Stimulated activated naive CD4-positive, alpha-beta T cell (primary cell): ENCODE measurements around the gene GABPB1.

ENCODE experiments used
- DNase-seq, 6 experiments: peaks; one replicate each; lab custom pipeline; 2025; lab: John Stamatoyannopoulos, UW

The GABPB1 gene

DNA sequence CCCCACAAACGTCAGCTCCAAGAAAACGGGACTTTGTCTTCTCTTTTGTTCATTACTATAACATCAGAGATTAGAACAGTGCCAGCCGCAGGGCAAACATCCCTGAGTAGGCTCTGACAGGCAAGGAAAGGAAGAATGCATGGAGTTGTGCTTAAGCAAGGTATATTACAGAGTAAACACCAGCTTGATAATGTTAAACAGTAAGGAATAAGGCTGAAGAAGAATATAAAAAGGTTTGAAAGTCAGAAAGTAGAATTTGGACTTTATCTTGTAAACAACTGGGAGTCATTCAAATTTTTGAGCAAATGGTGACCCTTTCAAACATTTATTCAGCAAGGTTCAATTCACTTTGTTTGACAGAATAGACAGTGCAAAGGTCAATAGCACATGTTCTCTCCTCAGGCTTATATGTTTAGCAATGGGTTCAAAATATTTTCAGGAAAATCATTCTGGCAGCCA, 11.0 kb downstream of the GABPB1 start:
- no peak for DNase-seq

DNA sequence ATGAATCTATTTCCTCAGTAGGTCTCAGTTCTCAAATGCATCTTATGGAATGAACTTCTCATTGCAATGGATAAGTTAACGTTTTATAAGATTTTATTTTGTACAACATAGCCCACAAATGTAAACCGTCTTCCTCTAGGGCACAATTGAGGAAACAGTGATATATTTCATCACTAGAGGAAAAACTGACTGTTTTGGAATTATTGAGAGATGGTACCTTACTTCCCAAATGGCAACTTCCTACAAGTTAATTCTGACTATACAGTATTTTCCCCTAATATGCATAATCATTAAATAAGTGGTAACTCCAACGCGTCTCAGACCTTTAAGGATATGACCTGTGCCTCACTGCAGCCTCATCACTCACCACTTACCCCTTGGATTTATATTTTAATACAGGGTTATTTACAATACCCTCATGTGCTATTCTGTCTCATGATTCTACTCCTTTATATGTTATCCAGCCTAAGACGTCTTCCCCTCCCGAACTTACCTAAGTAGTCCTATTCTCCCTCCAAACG, 13.3 kb downstream of the GABPB1 start:
- no peak for DNase-seq

DNA sequence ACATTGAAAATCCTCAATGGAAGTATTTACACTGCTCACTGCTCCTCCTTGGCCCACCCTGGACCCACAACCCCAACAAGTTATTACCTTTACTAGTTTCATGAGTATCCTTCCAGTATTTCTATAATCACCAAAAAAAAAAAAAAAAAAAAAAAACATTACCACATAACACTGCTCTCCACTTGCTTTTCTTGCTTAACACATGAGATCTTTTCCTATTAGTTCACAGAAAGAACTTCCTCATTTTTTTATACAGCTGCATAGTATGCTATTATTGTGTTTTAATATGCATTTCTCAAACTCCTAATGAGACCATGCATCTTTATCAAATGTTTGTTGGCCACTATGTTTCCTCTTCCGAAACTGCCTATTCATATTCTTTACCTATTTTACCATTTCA, 14.6 kb downstream of the GABPB1 start:
- DNase-seq = no peak

DNA sequence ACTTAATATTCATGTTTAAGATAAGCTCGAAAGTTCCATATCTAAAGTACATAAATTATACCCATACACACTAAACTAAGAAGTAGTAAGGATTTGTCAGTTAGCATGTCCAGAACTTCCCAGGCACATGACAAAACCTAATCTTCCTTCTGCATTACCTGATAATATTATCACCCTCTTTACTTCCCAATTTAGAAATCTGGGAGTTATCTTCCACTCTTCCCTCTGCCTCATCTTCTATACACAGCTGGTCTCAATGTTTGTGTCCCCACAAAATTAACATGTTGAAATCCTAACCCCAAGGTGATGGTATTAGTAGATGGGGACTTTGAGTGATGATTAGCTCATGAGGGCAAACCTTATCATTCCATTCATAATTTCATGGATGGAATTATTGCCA, 15.3 kb downstream of the GABPB1 start:
- DNase-seq = no peak

DNA sequence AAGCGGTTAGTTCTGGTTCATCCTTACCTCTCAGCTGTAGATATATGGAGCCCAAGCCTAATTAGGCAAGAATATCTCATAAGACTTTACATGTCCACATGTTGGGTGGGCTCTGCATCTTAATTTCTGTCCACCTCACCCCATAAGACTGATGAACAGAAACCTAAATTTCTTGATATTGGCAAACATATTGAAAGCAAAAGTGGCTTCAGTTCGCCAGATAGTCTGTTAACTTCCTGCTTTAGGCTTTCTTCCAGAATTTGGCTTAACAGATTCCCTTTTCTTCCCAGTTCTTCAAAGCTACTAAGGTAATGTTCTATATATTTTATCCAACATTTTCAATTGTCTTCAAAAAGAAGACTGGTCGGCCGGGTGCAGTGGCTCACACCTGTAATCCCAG, 19.7 kb downstream of the GABPB1 start:
- no peak for DNase-seq

DNA sequence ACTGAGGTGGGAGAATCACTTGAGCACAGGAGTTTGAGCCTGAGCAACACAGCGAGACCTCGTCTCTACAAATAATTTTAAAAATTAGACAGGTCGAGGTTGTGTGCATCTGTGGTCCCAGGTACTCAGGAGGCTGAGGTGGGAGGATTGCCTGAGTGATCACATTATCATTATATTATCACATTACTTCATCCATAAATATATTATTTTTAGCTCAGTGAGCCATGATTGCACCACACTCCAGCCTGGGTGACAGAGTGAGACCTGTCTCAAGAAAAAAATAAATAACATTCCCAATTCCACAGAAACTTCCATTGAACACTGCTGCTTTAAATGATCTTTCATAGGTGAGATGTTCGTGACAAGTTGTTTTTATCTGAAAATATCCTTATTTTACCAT, 21.8 kb downstream of the GABPB1 start:
- DNase-seq = no peak

DNA sequence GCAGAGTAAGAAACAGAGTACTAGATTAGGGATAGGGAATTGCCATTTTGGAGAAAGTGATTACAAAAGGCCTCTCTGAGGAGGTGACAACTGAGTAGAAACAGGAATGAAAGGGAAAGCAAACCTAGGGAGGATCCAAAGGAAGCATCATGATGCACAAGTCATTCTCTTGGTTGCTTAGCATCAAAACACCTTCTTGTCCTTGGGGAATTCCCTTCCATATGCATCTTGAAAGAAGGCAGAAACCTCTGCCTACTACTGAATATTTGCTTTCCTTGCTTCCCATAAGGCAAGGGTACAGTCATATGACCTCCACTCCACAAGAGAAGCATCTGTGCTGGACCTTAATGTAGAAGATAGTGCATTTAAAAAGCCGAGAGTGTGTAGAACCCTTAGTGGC, 24.1 kb downstream of the GABPB1 start:
- no peak for DNase-seq

DNA sequence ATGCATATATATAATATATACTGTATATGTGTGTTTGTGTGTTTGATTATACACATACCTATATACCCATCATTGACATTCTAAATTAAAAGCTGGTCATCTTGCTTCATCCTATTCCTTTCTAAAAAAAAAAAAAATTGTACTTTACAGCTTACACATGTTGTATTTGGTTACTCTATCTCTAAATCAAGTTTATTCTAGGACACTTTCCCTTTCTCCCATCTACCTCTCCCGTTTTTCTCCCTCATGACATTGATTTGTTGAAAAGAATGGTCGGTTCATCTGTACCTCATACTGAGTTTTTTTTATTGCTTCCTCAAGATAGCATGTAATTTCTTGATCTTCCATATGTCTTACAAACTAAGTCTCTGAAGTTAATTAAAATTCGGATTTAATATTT, 26.9 kb downstream of the GABPB1 start:
- no peak for DNase-seq

DNA sequence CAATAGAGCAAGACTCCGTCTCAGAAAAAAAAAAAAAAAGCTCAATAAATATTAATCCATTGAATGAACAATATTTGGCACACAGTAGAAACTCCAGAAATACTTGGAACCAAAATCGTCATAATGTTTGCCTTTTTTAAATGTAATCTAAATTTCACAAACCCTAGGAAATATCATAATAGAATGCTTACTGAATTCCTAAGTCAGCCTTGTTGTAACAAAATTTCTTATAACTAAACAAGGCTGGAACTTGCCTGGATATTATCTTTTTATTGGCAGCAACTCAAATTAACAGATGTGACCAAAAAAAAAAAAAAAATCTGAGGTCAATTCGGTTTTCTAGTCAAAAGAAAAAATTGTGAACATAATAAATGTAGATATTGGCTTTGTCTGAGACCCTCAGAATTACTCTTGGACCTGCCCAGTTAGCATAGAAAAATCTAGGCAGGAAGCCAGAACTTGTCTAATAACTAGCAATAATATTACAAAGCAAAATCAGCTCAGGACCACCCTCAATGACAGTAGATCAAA, 33.3 kb downstream of the GABPB1 start:
- DNase-seq = no peak

DNA sequence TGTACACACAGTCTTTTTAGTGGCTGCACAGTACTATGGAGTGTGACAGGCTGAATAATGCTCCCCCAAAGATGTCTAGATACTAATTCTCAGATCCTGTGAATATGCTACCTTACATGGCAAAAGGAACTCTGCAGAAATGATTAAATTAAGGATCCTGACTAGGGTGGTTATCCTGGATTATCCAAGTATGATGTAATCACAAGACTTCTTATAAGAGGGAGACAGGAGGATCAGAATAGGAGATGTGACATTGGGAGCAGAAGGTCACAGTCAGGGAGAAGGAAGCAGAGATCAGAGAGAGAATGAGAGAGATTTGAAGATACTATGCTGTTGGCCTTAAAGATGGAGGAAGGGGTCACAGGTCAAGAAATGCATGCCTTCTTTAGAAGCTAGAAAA, 34.5 kb downstream of the GABPB1 start:
- DNase-seq = no peak

DNA sequence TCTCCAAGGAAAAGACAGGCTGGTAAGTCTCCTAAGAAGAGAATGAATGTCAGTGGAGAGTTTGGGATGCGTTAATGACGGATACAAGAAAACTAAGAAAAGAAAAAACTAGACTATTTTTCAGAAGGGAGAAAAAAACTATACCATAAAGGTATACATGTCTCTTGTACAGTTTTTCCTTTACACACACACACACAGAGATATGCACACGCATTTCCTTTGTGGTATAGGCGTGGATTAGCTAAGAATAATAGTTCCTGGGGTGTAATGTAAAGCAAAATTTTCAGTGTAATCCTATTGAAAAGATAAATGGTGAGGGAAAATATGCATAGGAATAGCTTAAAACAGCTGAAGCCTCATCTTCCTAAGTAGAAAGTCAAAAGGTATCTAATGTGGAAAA, 36.3 kb downstream of the GABPB1 start:
- DNase-seq = no peak

DNA sequence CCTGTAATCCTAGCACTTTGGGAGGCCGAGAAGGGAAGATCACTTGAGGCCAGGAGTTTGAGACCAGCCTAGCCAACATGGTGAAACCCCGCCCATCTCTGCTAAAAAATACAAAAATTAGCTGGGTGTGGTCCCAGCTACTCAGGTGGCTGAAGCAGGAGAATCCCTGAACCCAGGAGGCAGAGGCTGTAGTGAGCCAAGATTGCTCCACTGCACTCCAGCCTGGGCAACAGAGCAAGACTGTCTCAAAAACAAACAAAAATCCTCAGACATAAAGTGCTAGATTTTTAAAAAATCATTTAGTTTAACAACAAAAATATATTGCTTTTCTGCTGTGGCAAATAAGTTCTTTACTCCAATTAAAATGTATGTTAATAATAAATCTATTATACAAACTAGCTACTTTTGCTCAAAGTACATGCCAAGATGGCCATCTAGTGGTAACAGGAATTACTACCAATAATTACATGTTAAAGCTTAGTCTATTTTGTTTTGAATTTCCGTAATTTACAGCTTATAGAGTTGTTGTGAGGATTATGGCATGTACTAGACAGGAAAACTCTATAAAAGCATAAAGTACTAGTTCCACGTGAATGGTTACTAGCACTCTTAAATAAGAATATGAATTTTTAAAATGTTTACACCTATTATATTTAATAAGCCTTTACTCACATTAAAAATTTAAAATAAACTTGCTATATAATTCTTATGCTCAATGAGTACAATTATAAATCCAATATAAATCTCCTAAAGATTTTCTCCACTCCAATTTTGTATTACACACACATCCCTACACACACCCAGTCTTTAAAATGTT, 39.0 kb downstream of the GABPB1 start:
- peak in 2 of 6 experiments; percentile 30 to 35 for DNase-seq

DNA sequence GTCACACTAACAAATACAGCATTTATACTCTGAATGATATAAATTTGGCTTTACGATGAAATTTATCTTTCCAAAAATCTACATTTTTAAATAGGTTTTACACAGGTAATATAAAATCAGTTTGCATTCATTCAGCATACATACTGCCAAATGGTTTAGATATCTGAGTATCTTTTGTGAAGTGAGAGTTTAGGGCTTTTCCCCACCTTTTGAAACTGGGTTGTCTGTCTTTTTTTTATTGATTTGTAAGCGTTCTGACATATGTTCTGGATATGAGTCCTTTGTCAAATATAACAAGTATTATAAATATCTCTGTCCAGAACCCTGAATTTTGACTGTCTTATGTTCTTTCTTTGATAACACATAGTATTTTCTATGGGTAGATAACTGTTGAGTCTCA, 42.4 kb downstream of the GABPB1 start:
- DNase-seq = no peak

DNA sequence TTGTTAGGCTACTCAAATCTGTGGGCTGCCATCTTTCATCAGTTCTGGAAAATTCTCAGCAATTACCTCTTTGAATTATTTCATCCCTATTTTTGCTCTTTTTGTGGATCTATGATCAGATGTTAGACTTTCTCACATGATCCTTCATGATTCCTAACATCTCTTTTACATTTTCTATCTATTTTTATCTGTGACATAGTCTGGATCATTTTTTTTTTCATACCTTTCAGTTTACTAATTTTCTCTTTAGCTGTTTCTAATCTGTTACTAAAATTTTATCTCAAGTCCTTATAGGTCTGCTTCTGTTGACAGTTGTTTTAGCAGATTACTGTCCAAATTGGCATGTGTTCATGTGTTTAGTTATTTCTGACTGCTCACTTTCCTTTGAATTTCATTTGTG, 47.2 kb downstream of the GABPB1 start:
- DNase-seq = no peak

DNA sequence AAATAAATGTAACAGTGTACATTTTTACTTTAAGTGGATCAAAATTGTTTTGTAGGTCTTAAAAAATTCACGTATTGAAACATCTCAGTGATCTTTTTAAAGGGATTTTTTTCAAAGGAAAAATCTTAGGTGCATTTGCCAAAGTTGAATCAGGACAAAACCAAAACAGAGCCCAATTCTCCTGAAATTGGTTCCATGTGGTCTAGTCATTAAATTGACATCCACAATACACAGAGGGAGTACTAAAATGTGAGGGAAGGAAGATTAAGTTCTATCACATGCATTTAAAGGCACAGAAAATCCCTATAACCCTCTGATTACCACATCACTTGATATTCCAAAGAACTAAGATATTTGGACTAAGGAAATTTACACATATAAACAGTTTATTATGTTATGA, 50.2 kb downstream of the GABPB1 start:
- no peak for DNase-seq

DNA sequence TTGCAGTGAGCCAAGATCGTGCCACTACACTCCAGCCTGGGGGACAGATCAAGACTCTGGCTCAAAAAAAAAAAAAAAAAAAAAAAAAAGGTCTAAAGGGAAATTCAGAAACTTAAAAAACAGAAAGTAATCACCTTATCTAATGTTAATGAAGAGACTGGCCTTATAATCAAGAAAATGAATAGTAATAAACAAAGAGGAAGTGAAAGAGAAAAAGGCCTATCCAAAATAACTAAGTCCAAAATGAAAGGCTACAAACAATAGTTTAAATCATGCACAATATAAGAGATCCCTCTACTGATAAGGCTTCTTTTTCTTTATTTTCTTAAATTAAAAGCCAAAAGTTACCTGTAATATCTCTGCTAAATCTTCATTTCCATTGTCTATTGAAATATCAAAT, 52.4 kb downstream of the GABPB1 start:
- DNase-seq = no peak

DNA sequence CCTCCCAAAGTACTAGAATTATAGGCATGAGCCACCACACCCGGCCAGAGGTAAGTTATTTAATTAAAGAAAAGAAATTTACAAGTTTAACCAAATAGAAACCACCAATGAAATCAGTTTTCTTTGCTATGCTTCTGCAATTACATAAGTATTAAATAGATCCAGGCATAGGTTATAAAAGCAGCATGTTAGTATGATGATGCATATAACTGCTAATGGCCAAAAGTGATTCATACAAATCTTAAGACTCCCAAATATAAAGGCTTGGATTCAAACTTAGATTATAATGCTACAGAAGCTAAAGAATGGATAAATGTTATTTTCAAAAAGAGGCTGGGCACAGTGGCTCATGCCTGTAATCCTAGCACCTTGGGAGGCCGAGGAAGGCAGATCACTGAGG, 56.7 kb downstream of the GABPB1 start:
- no peak for DNase-seq

DNA sequence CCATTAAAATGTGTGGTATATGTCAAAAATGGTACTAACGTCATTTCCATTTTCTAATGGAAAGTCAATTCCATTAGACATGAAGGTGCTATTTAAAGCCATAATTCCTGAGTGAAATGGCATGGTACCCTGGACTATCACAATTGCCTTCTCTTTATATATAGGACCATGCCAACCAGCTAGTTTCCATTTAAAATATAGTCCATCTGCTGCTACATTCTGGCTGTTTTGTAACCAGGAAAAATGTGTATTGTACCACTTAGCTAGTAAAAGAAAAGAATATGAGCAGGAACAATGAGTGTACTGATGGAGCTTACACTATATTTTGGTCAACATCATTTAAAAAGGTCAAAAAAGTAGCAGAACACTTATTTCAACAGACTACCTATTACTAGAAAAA, 59.0 kb downstream of the GABPB1 start:
- no peak for DNase-seq

DNA sequence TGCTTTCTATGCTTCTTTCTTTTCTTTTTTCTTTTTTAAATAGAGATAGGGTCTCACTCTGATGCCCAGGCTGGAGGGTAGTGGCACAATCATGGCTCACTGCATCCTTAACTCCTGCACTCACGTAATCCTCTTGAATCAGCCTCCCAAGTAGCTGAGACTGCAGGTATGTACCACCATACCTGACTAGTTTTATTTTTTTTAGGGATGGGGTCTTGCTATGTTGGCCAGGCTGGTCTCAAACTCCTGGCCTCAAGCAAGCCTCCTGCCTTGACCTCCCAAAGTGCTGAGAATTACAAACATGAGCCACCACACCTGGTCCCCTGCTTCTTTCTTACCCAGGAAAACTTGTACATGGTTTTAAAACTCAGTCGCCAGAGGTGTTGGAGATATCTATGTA, 65.2 kb downstream of the GABPB1 start:
- DNase-seq = no peak

DNA sequence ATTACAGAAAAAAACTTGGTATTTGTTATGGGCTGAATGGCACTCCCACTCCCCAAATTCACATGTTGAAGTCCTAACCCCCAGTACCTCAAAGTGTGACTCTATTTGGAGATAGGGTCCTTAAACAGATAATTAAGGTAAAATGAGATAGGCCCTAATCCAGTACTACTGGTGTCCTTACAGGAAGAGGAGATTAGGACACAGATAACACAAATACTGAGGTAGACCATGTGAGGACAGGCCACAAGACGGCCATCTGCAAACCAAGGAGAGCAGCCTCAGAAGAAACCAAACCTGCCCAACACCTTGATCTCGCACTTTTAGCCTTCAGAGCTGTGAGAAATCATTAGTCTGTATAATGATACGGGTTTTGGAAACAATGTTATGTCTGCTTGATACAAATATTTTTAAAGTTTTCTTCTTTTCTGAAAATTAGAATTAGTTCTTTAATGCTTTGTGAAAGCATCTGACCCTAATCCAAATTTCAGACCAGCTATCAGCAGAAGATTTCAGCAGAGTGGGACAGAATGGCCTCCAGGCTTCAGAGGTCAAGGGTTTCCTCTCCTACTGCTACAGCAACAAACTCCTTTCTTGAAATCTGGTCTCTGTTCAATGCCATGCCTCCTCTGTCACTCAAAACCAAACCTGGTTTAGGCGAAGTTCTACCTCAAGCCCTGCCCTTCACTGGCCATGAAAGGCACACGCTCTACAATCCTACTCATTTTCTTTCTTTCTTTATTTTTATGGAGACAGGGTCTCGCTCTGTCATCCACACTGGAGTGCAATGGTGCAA, 67.5 kb downstream of the GABPB1 start:
- DNase-seq = no peak

DNA sequence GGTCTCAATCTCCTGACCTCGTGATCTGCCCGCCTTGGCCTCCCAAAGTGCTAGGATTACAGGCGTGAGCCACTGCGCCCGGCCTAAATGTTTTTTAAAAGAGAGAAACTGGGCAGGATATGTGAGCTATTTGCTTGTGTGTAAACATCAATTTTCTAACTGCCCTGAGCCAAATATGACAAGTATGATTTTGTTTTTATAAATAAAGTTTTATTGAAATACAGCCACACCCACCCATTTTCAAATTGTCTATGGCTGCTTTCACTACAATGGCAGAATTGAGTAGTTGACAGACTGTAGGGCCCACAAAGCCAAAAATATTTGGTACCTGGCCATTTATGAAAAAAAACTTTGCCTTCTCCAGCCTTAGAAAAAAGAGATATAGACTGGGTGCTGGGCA, 73.6 kb downstream of the GABPB1 start:
- DNase-seq = no peak

DNA sequence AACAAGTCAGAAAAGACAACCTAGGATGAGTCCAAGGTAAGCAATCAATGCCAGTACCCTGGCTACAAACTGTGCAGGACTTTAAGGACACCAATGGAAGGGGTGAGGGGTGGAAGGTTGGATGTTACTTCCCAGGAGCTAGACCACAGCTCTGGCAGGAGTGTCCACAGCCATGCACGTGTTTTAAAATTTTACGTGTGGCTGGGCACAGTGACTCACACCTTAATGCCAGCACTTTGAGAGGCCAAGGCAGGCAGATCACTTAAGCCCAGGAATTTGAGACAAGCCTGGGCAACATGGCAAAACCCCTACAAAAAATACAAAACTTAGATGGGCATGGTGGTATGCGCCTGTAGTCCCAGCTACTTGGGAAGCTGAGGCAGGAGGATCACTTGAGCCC, 74.7 kb downstream of the GABPB1 start:
- DNase-seq = no peak

DNA sequence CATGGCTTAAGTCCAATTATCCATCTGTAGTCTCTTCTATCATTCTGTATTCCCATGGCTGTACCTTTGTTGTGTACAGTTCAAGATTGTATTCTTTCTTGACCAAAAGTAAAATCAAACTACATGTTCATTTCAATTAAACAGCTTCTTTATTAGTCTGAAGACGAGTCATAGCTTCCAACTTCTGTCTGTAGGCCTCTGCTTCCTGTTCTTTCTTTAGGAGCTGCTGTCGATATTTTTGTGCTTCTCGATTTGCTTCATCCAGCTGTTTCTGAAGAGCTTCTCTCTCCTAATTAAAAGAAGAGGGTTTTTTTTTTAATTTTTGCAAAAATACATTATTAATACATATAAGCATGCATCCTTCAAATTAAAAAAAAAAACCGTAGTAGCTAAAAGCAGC, 76.5 kb downstream of the GABPB1 start:
- no peak for DNase-seq
